Measurements from ENCODE around the gene SLC38A3.

The SLC38A3 gene

GRCh38 chr3:50218448-50218847, 13.4 kb downstream of the SLC38A3 start:
- Histone ChIP-seq H2BK5ac (ENCODE audit: low read length) (no peak overlapping the region), H2BK120ac (ENCODE audit: low read depth, low read length) (peak overlapping the region; percentile 32), H2AK5ac (ENCODE audit: low read depth, low read length) (peak overlapping the region; percentile 81), H3K36me3 (replicated peaks in 1 of 2; ENCODE audit: control insufficient read depth in 2 of 2, insufficient read depth in 2 of 2, low read length in 2 of 2) (no peaks in the 10 kb centered on the region), H2BK15ac (ENCODE audit: low read length) (peak overlapping the region; percentile 82), H3K27me3 (ENCODE audit: control insufficient read depth in 3 of 3, insufficient read depth in 3 of 3, low read depth in 1 of 3, low read length in 3 of 3) (peaks cover 0 to 37% (median 0%) of the 10 kb centered on the region in 3 experiments), H2AFZ (ENCODE audit: low read length) (no peak overlapping the region), H3K4ac (ENCODE audit: low read length) (peak overlapping the region; percentile 67), H3K4me3 (ENCODE audit: low read length in 2 of 2) (peak overlapping the region in 1 of 2 donors; percentile 32), H3K23ac (ENCODE audit: low read depth, low read length, poor library complexity) (peak overlapping the region; percentile 95), H4K8ac (ENCODE audit: low read depth, low read length) (peak overlapping the region; percentile 55), H3K79me1 (ENCODE audit: low read depth, low read length) (no peaks in the 10 kb centered on the region), H3K9me3 (replicated peaks in 1 of 2; ENCODE audit: control insufficient read depth in 2 of 2, insufficient read depth in 1 of 2, low read depth in 1 of 2, low read length in 2 of 2) (no peaks in the 10 kb centered on the region), H3K14ac (ENCODE audit: low read length) (peak overlapping the region; percentile 76), H3K9ac (ENCODE audit: low read depth, low read length, poor library complexity) (no peak overlapping the region), H3K27ac (replicated peaks; ENCODE audit: low read length) (no peak overlapping the region), H3K4me1 (ENCODE audit: control insufficient read depth in 2 of 2, insufficient read depth in 1 of 2, low read depth in 1 of 2, low read length in 2 of 2) (peaks cover 0 to 18% of the 10 kb centered on the region in 2 donors), H3K18ac (ENCODE audit: low read length) (peak overlapping the region; percentile 66), H2BK12ac (ENCODE audit: low read length) (no peak overlapping the region), H3K4me2 (ENCODE audit: insufficient read depth, low read length, poor library complexity, severe bottlenecking) (no peak overlapping the region), H4K91ac (ENCODE audit: low read depth, low read length, poor library complexity) (peak overlapping the region; percentile 94)
- WGBS, 2 donors (ENCODE audit: extremely low coverage in 2 of 2, insufficient read length in 2 of 2, insufficient replicate concordance in 1 of 2), result no CpG with 5 or more reads among the region's 17 CpGs
- no peak for DNase-seq (ENCODE audit: low spot score)

- peaks cover 0 to 18% of the 10 kb centered on the region in 2 donors for H3K4me1 ChIP-seq (ENCODE audit: control insufficient read depth in 2 of 2, insufficient read depth in 1 of 2, low read depth in 1 of 2, low read length in 2 of 2)
- H2BK5ac ChIP-seq (ENCODE audit: low read length), result no peak overlapping the region
- no peak overlapping the region for H3K23ac ChIP-seq (ENCODE audit: low read depth, low read length, poor library complexity)
- H2AK5ac ChIP-seq (ENCODE audit: low read depth, low read length), result no peak overlapping the region
- no peak overlapping the region for H3K27ac ChIP-seq (replicated peaks; ENCODE audit: low read length)
- H3K18ac ChIP-seq (ENCODE audit: low read length), result no peak overlapping the region
- DNase-seq (ENCODE audit: low spot score), result no peak
- H3K4me3 ChIP-seq (ENCODE audit: low read length in 2 of 2), result no peak overlapping the region
- H3K36me3 ChIP-seq (replicated peaks in 1 of 2; ENCODE audit: control insufficient read depth in 2 of 2, insufficient read depth in 2 of 2, low read length in 2 of 2), result no peaks in the 10 kb centered on the region
- WGBS, 2 donors (ENCODE audit: extremely low coverage in 2 of 2, insufficient read length in 2 of 2, insufficient replicate concordance in 1 of 2), result no CpG with 5 or more reads among the region's 5 CpGs
- no peak overlapping the region for H2BK12ac ChIP-seq (ENCODE audit: low read length)
- no peak overlapping the region for H4K8ac ChIP-seq (ENCODE audit: low read depth, low read length)
- no peak overlapping the region for H2BK15ac ChIP-seq (ENCODE audit: low read length)
- no peak overlapping the region for H3K14ac ChIP-seq (ENCODE audit: low read length)
- no peak overlapping the region for H3K4ac ChIP-seq (ENCODE audit: low read length)
- H2AFZ ChIP-seq (ENCODE audit: low read length), result no peak overlapping the region
- peaks cover 0 to 34% (median 0%) of the 10 kb centered on the region in 3 experiments for H3K27me3 ChIP-seq (ENCODE audit: control insufficient read depth in 3 of 3, insufficient read depth in 3 of 3, low read depth in 1 of 3, low read length in 3 of 3)
- H3K9me3 ChIP-seq (replicated peaks in 1 of 2; ENCODE audit: control insufficient read depth in 2 of 2, insufficient read depth in 1 of 2, low read depth in 1 of 2, low read length in 2 of 2), result no peaks in the 10 kb centered on the region
- H3K79me1 ChIP-seq (ENCODE audit: low read depth, low read length), result no peaks in the 10 kb centered on the region
- H2BK120ac ChIP-seq (ENCODE audit: low read depth, low read length), result no peak overlapping the region
- no peak overlapping the region for H4K91ac ChIP-seq (ENCODE audit: low read depth, low read length, poor library complexity)
- no peak overlapping the region for H3K9ac ChIP-seq (ENCODE audit: low read depth, low read length, poor library complexity)
- H3K4me2 ChIP-seq (ENCODE audit: insufficient read depth, low read length, poor library complexity, severe bottlenecking), result no peak overlapping the region
Observed at GRCh38 chr3:50219285-50219684, 14.2 kb downstream of the SLC38A3 start.

GRCh38 chr3:50220109-50220508, 15.0 kb downstream of the SLC38A3 start:
- H2AFZ ChIP-seq (ENCODE audit: low read length), result peak overlapping the region; percentile 0
- H3K27ac ChIP-seq (replicated peaks; ENCODE audit: low read length), result no peak overlapping the region
- no peak overlapping the region for H2BK15ac ChIP-seq (ENCODE audit: low read length)
- H2BK12ac ChIP-seq (ENCODE audit: low read length), result no peak overlapping the region
- H3K4me2 ChIP-seq (ENCODE audit: insufficient read depth, low read length, poor library complexity, severe bottlenecking), result no peak overlapping the region
- WGBS, 2 donors (ENCODE audit: extremely low coverage in 2 of 2, insufficient read length in 2 of 2, insufficient replicate concordance in 1 of 2), result no CpG with 5 or more reads among the region's 6 CpGs
- H3K36me3 ChIP-seq (replicated peaks in 1 of 2; ENCODE audit: control insufficient read depth in 2 of 2, insufficient read depth in 2 of 2, low read length in 2 of 2), result no peaks in the 10 kb centered on the region
- DNase-seq (ENCODE audit: low spot score), result no peak
- H3K9me3 ChIP-seq (replicated peaks in 1 of 2; ENCODE audit: control insufficient read depth in 2 of 2, insufficient read depth in 1 of 2, low read depth in 1 of 2, low read length in 2 of 2), result no peaks in the 10 kb centered on the region
- H3K9ac ChIP-seq (ENCODE audit: low read depth, low read length, poor library complexity), result peak overlapping the region; percentile 39
- H3K27me3 ChIP-seq (ENCODE audit: control insufficient read depth in 3 of 3, insufficient read depth in 3 of 3, low read depth in 1 of 3, low read length in 3 of 3), result peaks cover 0 to 31% (median 2%) of the 10 kb centered on the region in 3 experiments
- H2AK5ac ChIP-seq (ENCODE audit: low read depth, low read length), result no peak overlapping the region
- no peak overlapping the region for H2BK5ac ChIP-seq (ENCODE audit: low read length)
- H3K23ac ChIP-seq (ENCODE audit: low read depth, low read length, poor library complexity), result peak overlapping the region; percentile 57
- H3K79me1 ChIP-seq (ENCODE audit: low read depth, low read length), result no peaks in the 10 kb centered on the region
- peaks cover 0 to 18% of the 10 kb centered on the region in 2 donors for H3K4me1 ChIP-seq (ENCODE audit: control insufficient read depth in 2 of 2, insufficient read depth in 1 of 2, low read depth in 1 of 2, low read length in 2 of 2)
- peak overlapping the region; percentile 58 for H3K14ac ChIP-seq (ENCODE audit: low read length)
- H3K18ac ChIP-seq (ENCODE audit: low read length), result peak overlapping the region; percentile 67
- H3K4me3 ChIP-seq (ENCODE audit: low read length in 2 of 2), result no peak overlapping the region
- H4K91ac ChIP-seq (ENCODE audit: low read depth, low read length, poor library complexity), result no peak overlapping the region
- H4K8ac ChIP-seq (ENCODE audit: low read depth, low read length), result no peak overlapping the region
- H3K4ac ChIP-seq (ENCODE audit: low read length), result no peak overlapping the region
- H2BK120ac ChIP-seq (ENCODE audit: low read depth, low read length), result no peak overlapping the region

- H2BK12ac ChIP-seq (ENCODE audit: low read length), result peak overlapping the region; percentile 63
- no peaks in the 10 kb centered on the region for H3K9me3 ChIP-seq (replicated peaks in 1 of 2; ENCODE audit: control insufficient read depth in 2 of 2, insufficient read depth in 1 of 2, low read depth in 1 of 2, low read length in 2 of 2)
- H2AK5ac ChIP-seq (ENCODE audit: low read depth, low read length), result peak overlapping the region; percentile 51
- no peak overlapping the region for H3K23ac ChIP-seq (ENCODE audit: low read depth, low read length, poor library complexity)
- H2BK15ac ChIP-seq (ENCODE audit: low read length), result no peak overlapping the region
- H4K8ac ChIP-seq (ENCODE audit: low read depth, low read length), result no peak overlapping the region
- H3K18ac ChIP-seq (ENCODE audit: low read length), result no peak overlapping the region
- no peak overlapping the region for H3K4me2 ChIP-seq (ENCODE audit: insufficient read depth, low read length, poor library complexity, severe bottlenecking)
- no peak overlapping the region for H4K91ac ChIP-seq (ENCODE audit: low read depth, low read length, poor library complexity)
- no peaks in the 10 kb centered on the region for H3K36me3 ChIP-seq (replicated peaks in 1 of 2; ENCODE audit: control insufficient read depth in 2 of 2, insufficient read depth in 2 of 2, low read length in 2 of 2)
- peak overlapping the region; percentile 81 for H2BK120ac ChIP-seq (ENCODE audit: low read depth, low read length)
- H3K27me3 ChIP-seq (ENCODE audit: control insufficient read depth in 3 of 3, insufficient read depth in 3 of 3, low read depth in 1 of 3, low read length in 3 of 3), result peaks cover 0 to 29% (median 2%) of the 10 kb centered on the region in 3 experiments
- H3K27ac ChIP-seq (replicated peaks; ENCODE audit: low read length), result no peak overlapping the region
- peaks cover 0 to 18% of the 10 kb centered on the region in 2 donors for H3K4me1 ChIP-seq (ENCODE audit: control insufficient read depth in 2 of 2, insufficient read depth in 1 of 2, low read depth in 1 of 2, low read length in 2 of 2)
- no peak overlapping the region for H3K14ac ChIP-seq (ENCODE audit: low read length)
- H3K9ac ChIP-seq (ENCODE audit: low read depth, low read length, poor library complexity), result no peak overlapping the region
- H3K4ac ChIP-seq (ENCODE audit: low read length), result no peak overlapping the region
- no CpG with 5 or more reads among the region's 4 CpGs for WGBS, 2 donors (ENCODE audit: extremely low coverage in 2 of 2, insufficient read length in 2 of 2, insufficient replicate concordance in 1 of 2)
- no peaks in the 10 kb centered on the region for H3K79me1 ChIP-seq (ENCODE audit: low read depth, low read length)
- peak overlapping the region; percentile 75 for H2AFZ ChIP-seq (ENCODE audit: low read length)
- H3K4me3 ChIP-seq (ENCODE audit: low read length in 2 of 2), result no peak overlapping the region
- no peak for DNase-seq (ENCODE audit: low spot score)
- H2BK5ac ChIP-seq (ENCODE audit: low read length), result peak overlapping the region; percentile 48
Observed at GRCh38 chr3:50221051-50221410, 16.0 kb downstream of the SLC38A3 start.
